ENCODE measurements around the gene MICU1.

DNA sequence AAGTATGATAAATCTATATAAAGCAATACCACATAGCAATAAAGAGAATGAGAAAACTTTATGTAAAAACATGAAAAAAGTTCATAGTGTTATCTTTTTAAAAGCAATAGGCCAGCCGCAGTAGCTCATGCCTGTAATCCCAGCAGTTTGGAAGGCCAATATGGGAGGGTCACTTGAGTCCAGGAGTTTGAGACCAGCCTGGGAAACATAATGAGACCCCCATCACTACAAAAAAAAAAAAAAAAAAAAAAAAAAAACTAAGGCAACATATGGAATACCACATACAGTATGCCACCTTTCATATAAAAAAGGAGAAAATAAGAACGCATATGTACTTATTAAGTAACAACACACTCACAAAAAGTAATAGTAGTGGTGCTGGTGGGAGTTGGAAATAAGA lies 52.8 kb downstream of the MICU1 start:
- no peak for TF ChIP-seq POLR2AphosphoS5 (IDR thresholded peaks at IDR 0.05; ENCODE audit: low read depth, low read length)
- TF ChIP-seq TRIM24 (CRISPR knock-in tag; IDR thresholded peaks at IDR 0.05), result no peak
- TF ChIP-seq ZNF3 (CRISPR knock-in tag; IDR thresholded peaks at IDR 0.05), result no peak
- TF ChIP-seq, protein P1, sequence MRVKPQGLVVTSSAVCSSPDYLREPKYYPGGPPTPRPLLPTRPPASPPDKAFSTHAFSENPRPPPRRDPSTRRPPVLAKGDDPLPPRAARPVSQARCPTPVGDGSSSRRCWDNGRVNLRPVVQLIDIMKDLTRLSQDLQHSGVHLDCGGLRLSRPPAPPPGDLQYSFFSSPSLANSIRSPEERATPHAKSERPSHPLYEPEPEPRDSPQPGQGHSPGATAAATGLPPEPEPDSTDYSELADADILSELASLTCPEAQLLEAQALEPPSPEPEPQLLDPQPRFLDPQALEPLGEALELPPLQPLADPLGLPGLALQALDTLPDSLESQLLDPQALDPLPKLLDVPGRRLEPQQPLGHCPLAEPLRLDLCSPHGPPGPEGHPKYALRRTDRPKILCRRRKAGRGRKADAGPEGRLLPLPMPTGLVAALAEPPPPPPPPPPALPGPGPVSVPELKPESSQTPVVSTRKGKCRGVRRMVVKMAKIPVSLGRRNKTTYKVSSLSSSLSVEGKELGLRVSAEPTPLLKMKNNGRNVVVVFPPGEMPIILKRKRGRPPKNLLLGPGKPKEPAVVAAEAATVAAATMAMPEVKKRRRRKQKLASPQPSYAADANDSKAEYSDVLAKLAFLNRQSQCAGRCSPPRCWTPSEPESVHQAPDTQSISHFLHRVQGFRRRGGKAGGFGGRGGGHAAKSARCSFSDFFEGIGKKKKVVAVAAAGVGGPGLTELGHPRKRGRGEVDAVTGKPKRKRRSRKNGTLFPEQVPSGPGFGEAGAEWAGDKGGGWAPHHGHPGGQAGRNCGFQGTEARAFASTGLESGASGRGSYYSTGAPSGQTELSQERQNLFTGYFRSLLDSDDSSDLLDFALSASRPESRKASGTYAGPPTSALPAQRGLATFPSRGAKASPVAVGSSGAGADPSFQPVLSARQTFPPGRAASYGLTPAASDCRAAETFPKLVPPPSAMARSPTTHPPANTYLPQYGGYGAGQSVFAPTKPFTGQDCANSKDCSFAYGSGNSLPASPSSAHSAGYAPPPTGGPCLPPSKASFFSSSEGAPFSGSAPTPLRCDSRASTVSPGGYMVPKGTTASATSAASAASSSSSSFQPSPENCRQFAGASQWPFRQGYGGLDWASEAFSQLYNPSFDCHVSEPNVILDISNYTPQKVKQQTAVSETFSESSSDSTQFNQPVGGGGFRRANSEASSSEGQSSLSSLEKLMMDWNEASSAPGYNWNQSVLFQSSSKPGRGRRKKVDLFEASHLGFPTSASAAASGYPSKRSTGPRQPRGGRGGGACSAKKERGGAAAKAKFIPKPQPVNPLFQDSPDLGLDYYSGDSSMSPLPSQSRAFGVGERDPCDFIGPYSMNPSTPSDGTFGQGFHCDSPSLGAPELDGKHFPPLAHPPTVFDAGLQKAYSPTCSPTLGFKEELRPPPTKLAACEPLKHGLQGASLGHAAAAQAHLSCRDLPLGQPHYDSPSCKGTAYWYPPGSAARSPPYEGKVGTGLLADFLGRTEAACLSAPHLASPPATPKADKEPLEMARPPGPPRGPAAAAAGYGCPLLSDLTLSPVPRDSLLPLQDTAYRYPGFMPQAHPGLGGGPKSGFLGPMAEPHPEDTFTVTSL (CRISPR knock-in tag; IDR thresholded peaks at IDR 0.05; ENCODE audit: borderline replicate concordance), result no peak
- no peak for TF ChIP-seq RAD21 (CRISPR knock-in tag; IDR thresholded peaks at IDR 0.05)
- TF ChIP-seq EZH2 (conservative IDR thresholded peaks at IDR 0.05; ENCODE audit: low read depth, low read length), result no peak
- TF ChIP-seq SIN3A (IDR thresholded peaks at IDR 0.05; ENCODE audit: borderline replicate concordance, low read depth, low read length), result no peak
- TF ChIP-seq ZIK1 (CRISPR knock-in tag; IDR thresholded peaks at IDR 0.05; ENCODE audit: borderline replicate concordance, low read depth), result no peak
- TF ChIP-seq, protein P2, sequence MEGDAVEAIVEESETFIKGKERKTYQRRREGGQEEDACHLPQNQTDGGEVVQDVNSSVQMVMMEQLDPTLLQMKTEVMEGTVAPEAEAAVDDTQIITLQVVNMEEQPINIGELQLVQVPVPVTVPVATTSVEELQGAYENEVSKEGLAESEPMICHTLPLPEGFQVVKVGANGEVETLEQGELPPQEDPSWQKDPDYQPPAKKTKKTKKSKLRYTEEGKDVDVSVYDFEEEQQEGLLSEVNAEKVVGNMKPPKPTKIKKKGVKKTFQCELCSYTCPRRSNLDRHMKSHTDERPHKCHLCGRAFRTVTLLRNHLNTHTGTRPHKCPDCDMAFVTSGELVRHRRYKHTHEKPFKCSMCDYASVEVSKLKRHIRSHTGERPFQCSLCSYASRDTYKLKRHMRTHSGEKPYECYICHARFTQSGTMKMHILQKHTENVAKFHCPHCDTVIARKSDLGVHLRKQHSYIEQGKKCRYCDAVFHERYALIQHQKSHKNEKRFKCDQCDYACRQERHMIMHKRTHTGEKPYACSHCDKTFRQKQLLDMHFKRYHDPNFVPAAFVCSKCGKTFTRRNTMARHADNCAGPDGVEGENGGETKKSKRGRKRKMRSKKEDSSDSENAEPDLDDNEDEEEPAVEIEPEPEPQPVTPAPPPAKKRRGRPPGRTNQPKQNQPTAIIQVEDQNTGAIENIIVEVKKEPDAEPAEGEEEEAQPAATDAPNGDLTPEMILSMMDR (CRISPR knock-in tag; IDR thresholded peaks at IDR 0.05), result no peak

Data from HepG2 (cell line).